Heart left ventricle (tissue), 13 donors: ENCODE measurements around the gene PGM2.
A peak's percentile ranks its signal among the peaks of the same experiment; 100 is the strongest.

Experiments
- CTCF ChIP-seq, 12 donors: fragments of 200-600 bp; sonication (generic) in 4 of 12; IDR thresholded peaks; one replicate each; pipeline versions ENCODE4 v1.5.0 to v1.8.0; 2018 to 2022; ENCODE audit warnings: antibody characterized with exemption in 12 of 12, mild to moderate bottlenecking in 5 of 12
- POLR2A ChIP-seq, 2 donors: fragments of 450-650 bp; IDR thresholded peaks; one replicate each; pipeline ENCODE4 v1.6.1; 2017; ENCODE audit warnings: antibody characterized with exemption in 2 of 2, mild to moderate bottlenecking in 2 of 2, moderate library complexity in 2 of 2
- donor health status: ischemic (EF 13 %, LVEDD 7.1; RV severe dilation, severe dysfunction).
- donor health status: DM: no; HTN: yes; CAD: no.
- donor health status: DM: no; HTN: no; CAD: no.
- donor health status: ischemic (EF 25% LVEDD 6.9; RV normal size, moderate dysfunction).
- donor health status: ischemic (EF 25% LVEDD 5.7; RV mildly dilated, moderate dysfunction).
- donor health status: ischemic (EF 35%, LVEDD 5.7; RV mildly dilated, moderate dysfunction).
- donor health status: nonischemic (EF 11% LVEDD 7.7; RV severe dilation, severe dysfunction).
- donor health status: DM: yes; HTN: yes; CAD: no.
- donor health status: PGD.
- donor health status: ischemic (EF 29% LVEDD 5.4; RV normal size, mild dysfunction).
- donor health status: nonischemic (EF 23%, LVEDD 6.1; RV moderate dilation, normal function).

GRCh38 chr4:37802068-37802666, 24.3 kb upstream of the PGM2 start:
- TF ChIP-seq POLR2A (IDR thresholded peaks at IDR 0.05) (no peak), CTCF (IDR thresholded peaks at IDR 0.05) (peak; percentile 16 to 74 (median 53))
